Omental fat pad (tissue), 4 donors: ENCODE data around the gene SNTB2. TPM values are rescaled to one million over a fixed set of nuclear protein-coding genes. Genes with fewer than 3 reads are reported as not detected.
"Not testable (repeated sequence)": the region's sequence is repeated elsewhere in the genome, so short reads cannot be mapped to it uniquely, and the experiment has no call there.

Experiments
- ATAC-seq: fragments of 150-250 bp; one replicate; pipeline ENCODE4 v1.9.1; 2016; ENCODE audit warnings: mild to moderate bottlenecking, moderate library complexity; ENCODE audit not compliant: low FRiP score
- DNase-seq: peaks from one replicate; pipeline ENCODE4 v3.0.0-alpha.2; 2019; ENCODE audit warnings: low spot score
- CTCF ChIP-seq, 3 donors: fragments of 450-650 bp; IDR thresholded peaks; one replicate each; pipeline ENCODE4 v1.5.1; 2016 to 2017; ENCODE audit warnings: antibody characterized with exemption in 3 of 3, mild to moderate bottlenecking in 3 of 3, moderate library complexity in 2 of 3
- total RNA-seq, 4 donors: library from RNA; depleted of rRNA; stranded (reverse); fragments of >200 nt; gene quantifications; one replicate each; pipeline ENCODE4 v1.1.0, GENCODE V29; 2016

Gene SNTB2
- total RNA-seq, 4 donors from 2014 or later, result 49.7 to 80.9 (median 59.3) TPM

- DNase-seq (no peak), ATAC-seq (no peak)
- TF ChIP-seq CTCF (IDR thresholded peaks at IDR 0.05), result no peak
These were observed 56.5 kb downstream of the SNTB2 start for GRCh38 chr16:69243479-69243878.

GRCh38 chr16:69244336-69244735 lies 57.4 kb downstream of the SNTB2 start:
- ATAC-seq, result no peak
- no peak for DNase-seq
- TF ChIP-seq CTCF (IDR thresholded peaks at IDR 0.05), result no peak

- DNase-seq (no peak), ATAC-seq (no peak)
- no peak for TF ChIP-seq CTCF (IDR thresholded peaks at IDR 0.05)
These were observed 63.1 kb downstream of the SNTB2 start for GRCh38 chr16:69250081-69250480.

GRCh38 chr16:69253870-69254341 lies 66.9 kb downstream of the SNTB2 start:
- TF ChIP-seq CTCF (IDR thresholded peaks at IDR 0.05), result no peak
- ATAC-seq, result peak; percentile 69
- no peak for DNase-seq

GRCh38 chr16:69259428-69259764 lies 72.4 kb downstream of the SNTB2 start:
- not testable (repeated sequence) for ATAC-seq

GRCh38 chr16:69260019-69260418 lies 73.1 kb downstream of the SNTB2 start:
- ATAC-seq (no peak), DNase-seq (no peak)
- TF ChIP-seq CTCF (IDR thresholded peaks at IDR 0.05), result no peak

More at GRCh38 chr16:69259428-69259764, 72.4 kb downstream of the SNTB2 start:
- DNase-seq, result not testable (repeated sequence)

GRCh38 chr16:69260506-69260905 lies 73.5 kb downstream of the SNTB2 start:
- DNase-seq, result no peak
- TF ChIP-seq CTCF (IDR thresholded peaks at IDR 0.05), result no peak
- no peak for ATAC-seq
